Measurements from ENCODE around the gene TFR2.

The TFR2 gene

GRCh38 chr7:100584683-100585510, 56.5 kb downstream of the TFR2 start:
- no peak for DNase-seq

- no peak for DNase-seq
Observed at GRCh38 chr7:100584054-100584682, 57.2 kb downstream of the TFR2 start.

- no peak for DNase-seq
Observed at GRCh38 chr7:100583132-100584053, 58.0 kb downstream of the TFR2 start.

- no peak for DNase-seq
Observed at GRCh38 chr7:100582650-100583049, 58.7 kb downstream of the TFR2 start.

- DNase-seq, result no peak
Observed at GRCh38 chr7:100582041-100582579, 59.2 kb downstream of the TFR2 start.

GRCh38 chr7:100580466-100581283, 60.7 kb downstream of the TFR2 start:
- DNase-seq, result no peak

GRCh38 chr7:100578246-100579183, 62.8 kb downstream of the TFR2 start:
- DNase-seq, result no peak

- DNase-seq, result no peak
Observed at GRCh38 chr7:100577507-100577906, 63.8 kb downstream of the TFR2 start.

GRCh38 chr7:100577103-100577502, 64.2 kb downstream of the TFR2 start:
- DNase-seq, result no peak

GRCh38 chr7:100576384-100576993, 64.9 kb downstream of the TFR2 start:
- no peak for DNase-seq

GRCh38 chr7:100575746-100576383, 65.5 kb downstream of the TFR2 start:
- DNase-seq, result no peak

GRCh38 chr7:100575206-100575631, 66.1 kb downstream of the TFR2 start:
- DNase-seq, result no peak

GRCh38 chr7:100574362-100575205, 66.8 kb downstream of the TFR2 start:
- no peak for DNase-seq

- no peak for DNase-seq
Observed at GRCh38 chr7:100573691-100574361, 67.5 kb downstream of the TFR2 start, which contains the start of gene SAP25. Gene SAP25, minus strand, starts transcription at chr7:100573900. Its CDS starts 158 bp downstream, at chr7:100573742.

- no peak for DNase-seq
Observed at GRCh38 chr7:100572949-100573675, 68.2 kb downstream of the TFR2 start.

- no peak for DNase-seq
Observed at GRCh38 chr7:100572281-100572948, 68.9 kb downstream of the TFR2 start.

GRCh38 chr7:100571829-100572116, 69.6 kb downstream of the TFR2 start:
- no peak for DNase-seq
